Astrocyte (in vitro differentiated cells and primary cell): Measurements from ENCODE around the gene PRKRA.

ENCODE experiments used
- CTCF ChIP-seq: IDR thresholded peaks from 2 replicates; pipeline ENCODE4 v1.5.1; 2011; ENCODE audit warnings: low read depth, mild to moderate bottlenecking, inconsistent platforms, low read length, moderate library complexity; ENCODE audit not compliant: insufficient read depth
- EZH2 ChIP-seq: IDR thresholded peaks from 2 replicates; pipeline ENCODE4 v1.6.1; 2012; ENCODE audit warnings: mild to moderate bottlenecking, low read length, inconsistent platforms; ENCODE audit not compliant: insufficient read depth

- no peak for TF ChIP-seq CTCF
- no peak for TF ChIP-seq EZH2
These were observed 30.4 kb downstream of the PRKRA start for GRCh38 chr2:178420463-178420999.
